Measurements from ENCODE around the gene ALG14.
A peak's percentile ranks its signal among the peaks of the same experiment; 100 is the strongest.
"Not testable (repeated sequence)": the region's sequence is repeated elsewhere in the genome, so short reads cannot be mapped to it uniquely, and the experiment has no call there.

Gene ALG14

GRCh38 chr1:94998114-94998513 lies 74.6 kb downstream of the ALG14 start:
- TF ChIP-seq CTCF (conservative IDR thresholded peaks at IDR 0.05): no peak
- no peak for TF ChIP-seq ZFX (IDR thresholded peaks at IDR 0.05)
- H3K27ac ChIP-seq: no peak overlapping the region

GRCh38 chr1:94995536-94995935 lies 77.2 kb downstream of the ALG14 start:
- H3K27ac ChIP-seq: not testable (repeated sequence)

GRCh38 chr1:94994805-94995204 lies 77.9 kb downstream of the ALG14 start:
- H3K27ac ChIP-seq: no peak overlapping the region
- TF ChIP-seq ZFX (IDR thresholded peaks at IDR 0.05) (no peak), CTCF (conservative IDR thresholded peaks at IDR 0.05) (no peak)

- peak overlapping the region; percentile 27; the same call in 1 of the 2 replicates for H3K27ac ChIP-seq
- no peak for TF ChIP-seq ZFX (IDR thresholded peaks at IDR 0.05)
- no peak for TF ChIP-seq CTCF (conservative IDR thresholded peaks at IDR 0.05)
These were observed 78.7 kb downstream of the ALG14 start for GRCh38 chr1:94993931-94994645.

GRCh38 chr1:94992863-94993563 lies 79.7 kb downstream of the ALG14 start:
- TF ChIP-seq ZFX (IDR thresholded peaks at IDR 0.05) (no peak), CTCF (conservative IDR thresholded peaks at IDR 0.05) (no peak)
- H3K27ac ChIP-seq: no peak overlapping the region

GRCh38 chr1:94992161-94992560 lies 80.6 kb downstream of the ALG14 start:
- no peak for TF ChIP-seq CTCF (conservative IDR thresholded peaks at IDR 0.05)
- TF ChIP-seq ZFX (IDR thresholded peaks at IDR 0.05): no peak
- no peak overlapping the region for H3K27ac ChIP-seq

GRCh38 chr1:94989911-94990473 lies 82.8 kb downstream of the ALG14 start:
- no peak overlapping the region for H3K27ac ChIP-seq
- TF ChIP-seq CTCF (conservative IDR thresholded peaks at IDR 0.05) (no peak), ZFX (IDR thresholded peaks at IDR 0.05) (no peak)
